ENCODE measurements around the gene TPD52L2.
"Not testable (repeated sequence)": the region's sequence is repeated elsewhere in the genome, so short reads cannot be mapped to it uniquely, and the experiment has no call there.

Gene TPD52L2

DNA sequence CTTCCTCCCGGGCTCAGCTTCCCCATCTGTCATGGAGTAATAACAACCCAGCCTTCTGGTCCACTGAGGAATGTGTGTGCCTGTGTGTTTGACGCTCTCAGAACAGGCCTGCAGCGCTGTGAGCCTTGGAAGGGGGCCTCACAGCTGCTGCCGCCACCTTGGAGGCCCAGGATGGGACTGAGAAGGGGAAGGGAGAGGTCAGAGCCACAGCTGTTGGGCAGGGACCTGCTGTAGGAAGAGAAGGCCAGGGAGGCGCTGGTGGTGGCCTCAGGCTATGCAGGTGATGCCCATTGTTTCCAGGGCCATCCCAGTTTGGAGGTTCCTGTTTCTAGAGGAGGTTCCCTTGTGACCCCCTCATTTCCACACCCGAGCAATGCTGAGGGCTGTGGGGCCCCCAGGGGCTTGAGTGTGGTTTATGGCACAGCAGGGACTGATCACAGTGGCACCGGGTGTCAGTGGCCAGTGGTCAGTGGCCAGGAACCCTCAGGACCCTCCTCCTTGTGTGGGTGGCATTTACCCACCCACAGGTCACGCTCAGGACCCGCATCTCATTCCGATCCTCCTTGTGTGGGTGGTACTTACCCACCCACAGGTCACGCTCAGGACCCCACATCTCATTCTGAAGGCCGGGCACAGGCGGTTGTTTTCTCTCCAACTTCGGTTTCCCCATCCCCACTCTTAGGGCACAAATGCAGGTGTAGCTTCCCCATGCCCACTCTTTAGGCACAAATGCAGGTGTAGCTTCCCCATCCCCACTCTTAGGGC, 14.0 kb downstream of the TPD52L2 start:
- FAIRE-seq (no peak), DNase-seq (ENCODE audit: low spot score) (no peak)

DNA sequence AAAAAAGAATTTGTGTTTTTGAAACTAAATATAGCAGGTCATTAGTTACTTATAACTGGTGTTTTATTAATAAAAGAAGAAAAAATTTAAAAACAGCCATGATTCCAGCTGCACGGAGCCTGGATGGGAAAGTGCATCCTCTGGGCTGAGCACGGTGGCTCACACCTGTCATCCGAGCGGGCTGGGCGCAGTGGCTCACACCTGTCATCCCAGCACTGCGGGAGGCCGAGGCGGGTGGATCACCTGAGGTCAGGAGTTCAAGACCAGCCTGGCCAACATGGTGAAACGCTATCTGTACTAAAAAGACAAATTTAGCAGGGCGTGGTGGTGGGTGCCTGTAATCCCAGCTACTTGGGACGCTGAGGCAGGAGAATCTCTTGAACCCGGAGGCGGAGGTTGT, 15.8 kb downstream of the TPD52L2 start:
- DNase-seq (ENCODE audit: low spot score); FAIRE-seq: not testable (repeated sequence)

DNA sequence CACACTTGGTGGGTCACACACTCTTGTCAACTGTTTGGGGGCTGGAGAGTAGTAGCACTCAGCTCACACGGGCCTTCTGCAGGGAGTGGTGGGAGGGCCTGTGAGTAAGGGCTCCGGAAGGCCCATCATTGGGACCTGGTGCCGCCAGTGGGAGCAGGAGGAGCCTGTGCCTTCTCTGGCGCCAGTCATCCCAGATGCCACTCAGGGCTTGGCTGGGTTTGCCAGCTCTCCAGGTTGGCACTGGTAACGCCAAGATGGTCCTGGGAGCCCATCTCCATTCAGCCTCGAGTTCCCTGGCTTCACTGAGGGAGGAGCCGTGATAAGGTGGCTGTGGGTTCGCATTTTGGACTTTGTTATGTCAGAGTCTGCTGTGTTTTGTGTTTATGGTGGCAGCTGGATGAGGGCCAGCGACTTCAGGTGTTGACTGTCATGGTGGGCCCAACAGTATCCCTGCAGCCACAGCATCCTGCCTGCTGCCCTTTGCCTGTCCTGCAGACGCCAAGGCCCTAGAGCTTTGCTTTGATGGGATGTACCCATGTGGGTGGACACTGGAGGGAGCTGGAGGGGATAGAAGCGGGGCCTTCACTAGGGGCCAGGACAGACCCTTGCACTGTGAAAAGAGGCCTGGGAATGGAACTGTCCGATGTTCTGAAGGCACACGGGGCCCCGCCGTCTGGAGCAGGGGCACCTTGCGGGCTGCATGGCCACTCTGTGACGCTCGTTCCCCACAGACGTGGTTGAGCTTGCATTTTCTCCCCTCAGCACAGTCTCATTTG, 16.6 kb downstream of the TPD52L2 start:
- no peak for DNase-seq (ENCODE audit: low spot score)
- no peak for FAIRE-seq

DNA sequence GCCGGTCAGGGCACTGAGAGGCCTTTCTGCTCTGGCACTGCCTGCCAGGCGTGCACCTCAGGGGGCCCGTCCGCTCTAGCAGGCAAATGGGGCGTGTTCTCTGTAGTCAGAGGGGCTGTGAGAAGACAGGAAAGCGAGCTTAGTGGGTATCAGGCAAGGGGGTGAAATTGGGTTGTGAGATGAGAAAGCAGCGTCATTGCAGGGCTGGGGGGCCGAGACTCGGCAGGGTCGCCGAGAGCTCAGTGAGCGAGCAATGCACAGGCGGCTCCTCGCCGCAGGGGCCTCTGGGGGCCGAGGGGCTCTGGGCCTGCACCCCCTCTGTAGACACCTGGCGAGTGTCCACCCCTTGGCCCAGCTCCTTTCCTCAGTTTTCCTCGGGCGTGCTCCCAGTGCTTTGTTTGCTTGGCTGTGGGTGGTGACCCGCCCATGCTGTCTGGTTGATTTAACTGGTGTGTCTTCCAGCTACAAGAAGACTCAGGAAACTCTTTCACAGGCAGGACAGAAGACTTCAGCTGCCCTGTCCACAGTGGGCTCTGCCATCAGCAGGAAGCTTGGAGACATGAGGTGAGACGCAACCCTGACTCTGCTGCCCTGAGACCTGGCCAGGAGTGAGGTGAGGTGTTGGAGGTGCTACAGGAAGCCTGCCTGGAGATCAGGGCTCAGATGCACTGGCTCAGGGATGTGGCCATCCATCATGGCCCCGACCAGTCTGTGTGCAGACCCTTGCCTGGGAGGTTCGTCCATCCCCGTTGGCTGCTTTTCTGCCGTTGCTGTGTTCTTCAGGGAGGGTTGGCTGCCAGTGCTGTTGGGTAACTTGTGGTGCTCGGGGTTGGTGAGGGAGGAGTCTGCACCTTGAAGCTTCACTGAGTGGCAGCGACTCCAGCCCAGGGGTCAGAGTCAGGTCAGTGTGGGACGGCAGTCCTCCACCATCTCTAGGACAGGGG, 17.5 kb downstream of the TPD52L2 start:
- FAIRE-seq (no peak), DNase-seq (ENCODE audit: low spot score) (no peak)

DNA sequence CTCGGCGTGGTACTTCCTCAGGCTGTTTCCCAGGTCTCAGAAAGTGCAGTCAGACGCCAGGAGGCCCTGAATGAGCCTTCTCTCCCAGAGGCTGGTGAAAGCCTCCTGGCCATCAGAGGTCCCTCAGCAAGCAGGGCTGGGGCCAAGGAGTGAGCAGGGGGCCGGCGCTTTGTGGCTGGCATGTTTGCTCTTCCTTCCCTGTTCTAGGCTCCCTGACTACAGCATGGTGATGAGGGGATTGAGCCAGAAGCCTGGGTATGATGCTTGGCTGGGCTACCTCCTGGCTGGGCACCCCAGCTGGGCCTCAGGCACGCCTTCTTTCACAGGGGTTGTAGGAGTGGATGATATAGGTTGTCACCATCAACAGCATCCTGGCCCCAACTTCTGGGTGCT, 18.1 kb downstream of the TPD52L2 start:
- no peak for FAIRE-seq
- DNase-seq (ENCODE audit: low spot score) = no peak

DNA sequence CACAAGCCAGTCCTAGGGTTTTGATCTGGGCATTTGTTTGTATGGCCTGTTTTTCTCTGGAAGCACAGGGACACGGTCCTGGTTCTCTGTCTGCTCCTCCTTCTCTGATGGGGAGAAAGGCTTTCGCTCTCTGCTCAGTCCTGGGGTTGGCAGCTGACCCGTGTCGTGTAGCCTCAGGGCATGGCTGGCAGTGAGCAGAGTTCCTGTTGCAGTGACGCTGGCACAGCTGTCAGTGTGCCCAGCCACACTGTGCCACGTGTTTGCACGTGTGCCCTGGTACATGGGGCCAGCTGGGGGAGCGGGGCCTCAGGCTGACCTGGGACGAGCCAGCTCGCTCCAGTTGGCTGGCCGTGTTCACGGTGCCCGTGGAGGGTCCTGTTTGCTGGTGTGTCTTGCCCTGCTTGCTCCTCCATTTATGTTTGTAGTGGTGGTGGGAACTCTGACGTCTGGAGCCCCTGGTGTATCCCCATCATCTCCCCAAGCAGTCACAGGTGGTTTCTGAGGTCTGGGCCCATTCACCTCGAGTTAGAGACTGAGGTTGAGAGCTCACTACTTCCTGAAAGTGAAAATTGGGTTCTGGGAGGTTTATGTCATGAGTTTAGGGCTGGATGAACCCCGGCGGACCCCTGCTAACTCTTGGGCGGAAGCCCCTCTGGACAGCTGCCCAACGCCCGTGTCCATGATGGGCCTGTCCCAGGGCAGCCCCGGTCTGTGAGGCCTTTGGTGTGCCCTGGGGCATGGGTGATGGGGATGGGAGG, 19.6 kb downstream of the TPD52L2 start:
- DNase-seq (ENCODE audit: low spot score) (no peak), FAIRE-seq (no peak)

DNA sequence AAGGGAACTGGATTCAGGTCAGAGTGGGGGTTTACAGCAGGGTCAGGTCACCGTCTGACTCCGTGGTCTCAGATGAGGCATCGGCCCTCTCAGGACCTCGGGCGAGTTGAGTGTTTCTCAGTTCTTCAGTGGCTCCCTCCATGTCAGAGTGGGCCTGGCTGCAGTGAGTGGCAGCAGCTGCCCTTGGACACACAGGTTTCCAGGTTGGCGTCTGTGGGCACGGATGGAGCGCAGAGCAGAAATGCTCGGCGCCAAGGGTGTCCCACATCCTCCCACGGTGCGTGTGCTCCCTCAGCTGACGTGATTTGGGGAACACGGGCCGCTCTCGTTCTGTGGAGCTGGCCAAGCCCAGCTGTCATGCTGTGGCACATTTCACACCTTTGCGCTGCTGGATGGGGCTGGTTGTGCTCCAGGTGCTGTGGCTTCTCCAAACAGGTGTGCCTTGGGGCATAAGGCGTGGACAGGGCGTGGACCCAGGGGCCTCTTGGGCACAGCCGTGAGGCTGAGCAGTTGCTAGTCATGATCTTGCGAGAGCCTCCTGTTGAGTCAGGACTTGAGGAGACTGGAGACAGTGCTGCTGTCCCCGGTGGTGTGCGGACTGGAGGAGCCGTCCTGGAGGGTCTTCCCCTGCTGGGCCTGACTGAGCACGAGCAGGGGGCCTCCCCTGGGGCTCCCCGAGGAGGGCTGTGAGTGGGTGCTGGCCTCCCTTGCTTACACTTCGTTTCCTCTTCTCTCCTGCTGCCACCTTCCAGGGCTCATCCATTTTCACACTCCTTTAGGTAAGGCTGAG, 20.4 kb downstream of the TPD52L2 start:
- FAIRE-seq = no peak

DNA sequence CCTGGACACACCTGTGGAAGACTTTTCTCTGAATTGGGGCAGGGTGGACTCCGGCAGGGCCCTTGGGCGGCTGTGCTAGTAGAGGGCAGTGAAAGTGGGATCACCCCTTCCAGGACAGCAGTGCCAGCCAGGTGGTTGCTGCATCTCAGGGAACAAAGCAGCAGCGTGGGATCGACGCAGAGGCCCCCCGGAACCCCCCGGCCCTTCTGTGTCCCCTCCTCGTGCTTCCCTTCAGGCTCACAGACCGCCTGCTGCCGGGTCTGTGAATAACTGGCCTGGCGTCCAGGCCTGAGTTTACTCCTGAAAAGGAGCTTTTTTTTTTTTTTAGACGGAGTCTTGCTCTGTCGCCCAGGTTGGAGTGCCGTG, 21.0 kb downstream of the TPD52L2 start:
- FAIRE-seq (no peak), DNase-seq (ENCODE audit: low spot score) (no peak)

More for the DNA sequence above, 20.4 kb downstream of the TPD52L2 start:
- DNase-seq (ENCODE audit: low spot score) = no peak

DNA sequence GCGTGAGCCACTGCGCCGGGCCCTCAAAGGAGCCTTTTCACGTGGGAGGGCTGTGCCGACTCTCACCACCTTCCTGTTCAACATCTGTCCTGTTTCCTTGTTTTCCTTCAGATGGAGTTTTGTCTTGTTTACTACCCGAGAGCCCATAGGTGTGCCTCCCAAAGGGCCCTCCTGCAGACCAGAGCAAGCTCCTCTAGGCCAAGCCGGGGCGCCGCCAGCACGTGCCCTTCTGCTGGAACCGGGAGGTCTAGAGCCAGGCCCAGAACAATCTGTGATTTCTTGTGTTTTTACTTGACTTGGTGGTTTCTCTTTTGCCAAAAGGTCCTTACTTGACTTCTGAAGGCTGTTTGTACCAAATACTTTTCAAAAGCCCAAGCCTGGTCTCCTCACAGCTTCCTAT, 21.9 kb downstream of the TPD52L2 start:
- DNase-seq (ENCODE audit: low spot score) = no peak
- no peak for FAIRE-seq

DNA sequence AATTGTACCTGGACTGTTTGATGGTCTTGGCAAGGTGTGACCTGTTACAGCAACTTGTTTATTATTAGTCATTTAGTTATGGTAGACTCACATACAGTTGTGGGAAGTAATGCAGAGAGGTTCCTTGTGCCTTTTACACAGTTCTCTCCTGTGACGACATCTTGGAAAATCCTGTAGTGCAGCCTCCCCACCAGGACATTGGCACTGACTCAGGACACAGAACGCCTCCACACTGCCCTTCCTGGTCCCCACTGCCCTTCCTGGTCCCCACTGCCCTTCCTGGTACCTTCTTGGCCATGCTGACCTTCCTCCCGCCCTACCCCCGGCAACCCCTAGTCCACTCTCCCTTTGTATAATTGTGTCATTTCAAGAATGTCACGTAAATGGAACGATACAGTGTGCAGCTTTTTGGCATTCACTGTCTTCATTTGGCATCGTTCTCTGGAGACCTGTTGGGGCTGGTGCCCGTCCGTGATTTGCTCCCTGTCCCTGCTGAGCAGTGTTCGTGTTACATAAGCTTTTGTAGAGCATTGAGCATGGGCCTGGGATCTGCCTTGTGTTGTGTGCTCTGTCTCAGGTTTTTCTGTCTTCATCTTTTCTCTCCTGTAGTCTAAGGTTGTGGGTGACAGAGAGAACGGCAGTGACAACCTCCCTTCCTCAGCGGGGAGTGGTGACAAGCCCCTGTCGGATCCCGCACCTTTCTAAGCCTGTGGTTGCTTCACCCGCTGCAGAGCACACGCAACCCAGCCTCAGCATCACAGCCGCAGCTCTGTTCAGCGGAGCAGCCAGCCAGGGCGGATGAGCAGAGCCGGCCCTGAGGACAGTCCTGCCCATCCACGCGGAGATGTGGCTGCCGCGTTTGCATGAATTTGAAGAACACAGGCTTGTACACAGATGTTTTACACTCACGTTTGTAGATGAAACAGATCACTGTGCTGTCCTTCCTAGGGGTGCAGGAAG, 24.5 kb downstream of the TPD52L2 start:
- no peak for FAIRE-seq
- no peak for DNase-seq (ENCODE audit: low spot score)

DNA sequence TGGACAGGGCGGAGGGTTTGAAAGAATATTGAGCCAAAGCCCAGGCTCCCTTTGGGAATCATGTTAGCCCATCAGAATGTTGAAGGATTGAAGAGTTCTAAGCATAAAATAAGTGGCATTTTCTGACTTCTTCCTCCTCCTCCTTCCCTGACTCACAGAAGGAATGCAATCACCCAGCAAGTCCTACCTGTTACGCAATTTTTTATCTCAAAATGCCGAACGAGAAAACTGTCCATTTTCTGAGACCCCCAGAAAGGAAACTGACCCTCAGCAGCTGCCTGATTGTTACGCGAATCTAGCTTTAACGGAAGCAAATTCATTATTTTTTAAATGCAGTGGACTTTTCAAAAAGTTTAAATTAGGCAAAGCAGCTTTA, 25.1 kb downstream of the TPD52L2 start:
- FAIRE-seq = no peak
- no peak for DNase-seq (ENCODE audit: low spot score)

DNA sequence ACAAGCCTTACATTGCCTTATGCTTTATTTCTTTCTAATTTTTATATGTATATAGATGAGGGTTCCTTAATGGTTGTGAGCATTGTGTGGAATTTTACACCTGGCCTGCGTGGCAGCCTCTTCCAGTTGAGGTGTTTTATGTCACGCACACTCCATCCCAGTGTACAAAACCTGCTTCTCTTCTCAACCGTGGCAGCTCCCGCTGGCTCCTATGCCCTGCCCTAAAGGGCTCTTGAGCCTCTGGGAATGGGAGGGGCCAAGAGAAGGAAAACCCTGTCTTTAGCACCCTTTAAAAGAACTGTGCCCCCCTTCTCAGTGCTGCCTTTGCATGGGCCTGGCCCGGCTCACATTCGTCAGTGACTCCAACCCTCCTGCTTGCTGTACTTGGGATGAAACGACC, 25.5 kb downstream of the TPD52L2 start:
- no peak for FAIRE-seq
- DNase-seq (ENCODE audit: low spot score) = no peak

DNA sequence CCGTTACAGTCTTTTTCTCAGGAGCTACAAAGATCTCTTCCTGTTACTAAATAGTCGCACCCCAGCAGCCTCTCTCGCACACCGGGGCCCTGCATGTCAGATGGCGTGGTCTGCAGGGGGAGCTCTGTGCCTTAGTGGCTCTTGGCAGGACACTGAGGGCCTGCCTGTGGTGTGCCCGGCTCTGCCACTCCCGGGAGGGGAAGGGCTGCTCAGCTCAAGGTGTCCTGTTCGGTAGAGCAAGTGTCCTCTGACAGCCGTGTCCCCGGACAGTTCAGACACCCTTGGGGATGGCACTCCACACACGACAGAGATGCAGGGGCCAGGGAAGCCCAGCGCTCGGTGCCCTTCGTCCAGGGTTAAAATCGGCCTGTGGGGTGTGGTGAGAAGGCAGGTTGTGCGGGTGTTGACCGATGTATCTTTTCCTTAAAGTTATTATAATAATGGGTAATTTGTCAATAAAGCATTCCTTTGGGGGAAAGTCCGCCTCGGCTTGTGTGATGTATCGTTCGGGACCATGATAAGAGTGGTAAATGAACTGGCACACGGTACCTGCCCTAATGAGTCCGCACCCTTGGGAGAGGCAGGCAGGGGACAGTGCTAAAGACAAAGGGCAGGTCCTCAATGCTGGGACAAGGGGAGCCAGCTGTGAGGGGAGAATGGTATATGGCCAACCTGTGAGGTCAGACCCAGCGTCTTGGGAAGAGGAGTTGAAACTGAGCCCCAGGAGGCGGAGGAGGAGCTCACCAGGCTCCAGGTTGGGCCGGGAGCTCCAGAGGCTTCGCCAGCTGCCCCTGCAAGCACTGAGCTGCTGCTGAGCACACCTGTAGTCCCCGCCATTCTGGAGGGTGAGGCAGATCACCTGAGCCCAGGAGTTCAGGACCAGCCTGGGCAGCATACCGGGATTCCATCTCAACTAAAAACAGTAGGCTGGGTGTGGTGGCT, 26.3 kb downstream of the TPD52L2 start:
- no peak for FAIRE-seq

DNA sequence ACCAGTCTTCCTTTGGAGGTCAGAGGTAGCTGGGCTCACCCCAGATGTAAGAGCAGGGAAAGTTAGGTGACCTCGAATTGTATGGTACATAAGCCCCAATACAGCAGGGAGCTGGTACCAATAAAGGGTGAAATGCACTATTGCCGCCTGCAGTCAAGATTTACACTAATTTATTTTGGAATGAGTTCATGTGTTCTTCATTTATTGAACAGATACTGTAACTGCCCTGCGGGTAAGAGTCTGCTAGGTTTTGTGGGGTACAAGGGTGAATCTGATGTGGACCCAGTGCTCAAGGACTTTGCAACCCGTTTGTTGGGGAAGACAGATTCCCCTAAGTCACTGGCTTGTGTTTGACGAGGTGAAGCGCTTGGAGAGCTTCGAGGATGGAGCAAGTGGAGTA, 27.3 kb downstream of the TPD52L2 start:
- FAIRE-seq (no peak), DNase-seq (ENCODE audit: low spot score) (no peak)

More for the DNA sequence above, 26.3 kb downstream of the TPD52L2 start:
- DNase-seq (ENCODE audit: low spot score) = no peak

DNA sequence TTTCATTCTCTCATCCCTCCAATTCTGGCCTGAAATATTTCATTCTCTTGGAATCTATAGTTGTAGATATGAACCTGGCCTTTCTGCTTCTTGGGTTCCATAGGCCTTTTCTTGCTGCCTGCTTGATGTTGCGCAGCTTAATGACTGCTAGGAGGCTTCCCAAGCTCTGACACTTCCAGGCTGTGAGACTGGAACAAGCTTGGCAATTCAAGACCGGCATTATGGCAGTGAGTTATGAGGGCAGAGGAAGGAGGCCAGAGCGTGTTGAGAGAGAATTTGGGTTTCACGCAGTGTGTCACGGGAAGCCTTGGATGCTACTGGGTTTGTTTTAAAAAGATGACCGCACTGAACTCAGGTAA, 28.9 kb downstream of the TPD52L2 start:
- DNase-seq (ENCODE audit: low spot score) (no peak), FAIRE-seq (no peak)

DNA sequence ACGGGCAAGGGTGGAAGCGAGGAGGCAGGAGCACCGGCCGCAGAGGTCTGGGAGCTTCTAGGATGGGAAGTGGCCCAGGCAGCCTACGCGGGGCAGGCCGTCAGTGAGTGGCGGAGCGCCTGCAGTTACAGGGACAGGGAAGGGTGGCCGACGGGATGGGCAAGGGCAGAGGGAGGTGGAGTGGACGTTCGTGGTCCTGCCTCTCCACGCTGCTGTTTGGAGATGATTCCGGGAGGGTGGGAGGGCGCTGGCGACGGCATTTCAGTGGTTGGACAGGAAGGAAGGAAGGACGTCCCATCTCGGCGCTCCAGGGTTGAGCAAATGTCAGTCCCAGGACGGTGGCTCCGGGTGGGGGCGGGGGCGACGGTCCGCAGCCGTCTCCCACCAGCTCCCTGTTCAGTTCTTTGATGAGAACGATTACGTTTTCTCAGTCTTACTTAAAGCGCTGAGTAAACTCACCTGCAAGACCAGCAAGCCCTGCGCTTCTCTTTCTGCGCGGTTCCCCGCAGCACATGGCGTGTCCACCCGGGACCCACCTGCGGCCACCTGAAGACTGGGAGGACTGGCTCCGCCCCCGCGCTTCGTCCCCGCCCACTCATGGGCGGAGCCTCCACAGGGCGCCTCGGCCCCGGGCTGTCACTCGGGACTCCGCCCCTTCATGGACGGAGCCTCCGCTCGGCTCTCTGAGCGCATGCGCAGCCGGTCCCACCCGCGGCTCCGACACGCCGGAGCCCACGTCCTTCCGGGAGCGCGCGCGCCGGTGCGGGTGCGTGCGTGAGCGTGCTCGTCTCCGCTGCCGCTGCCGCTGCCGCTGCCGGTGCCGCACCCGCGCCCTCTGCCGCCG, 29.5 kb downstream of the TPD52L2 start, which contains the start of gene DNAJC5:
TSS of gene DNAJC5 (plus strand) at position 769 of the 844 bp plus-strand sequence. CDS start 33,220 bp downstream, outside the sequence.
- FAIRE-seq = no peak
- DNase-seq (ENCODE audit: low spot score) = peak; percentile 88
